ENCODE data around the gene CFL2. TPM values are rescaled to one million over a fixed set of nuclear protein-coding genes. Genes with fewer than 3 reads are reported as not detected.

CFL2 gene
- total and polyA plus RNA-seq, 2 of the 13 experiments (the other 11 are each of a cell fraction or from before 2014, with no cell fraction given): 114 to 158 TPM

DNA sequence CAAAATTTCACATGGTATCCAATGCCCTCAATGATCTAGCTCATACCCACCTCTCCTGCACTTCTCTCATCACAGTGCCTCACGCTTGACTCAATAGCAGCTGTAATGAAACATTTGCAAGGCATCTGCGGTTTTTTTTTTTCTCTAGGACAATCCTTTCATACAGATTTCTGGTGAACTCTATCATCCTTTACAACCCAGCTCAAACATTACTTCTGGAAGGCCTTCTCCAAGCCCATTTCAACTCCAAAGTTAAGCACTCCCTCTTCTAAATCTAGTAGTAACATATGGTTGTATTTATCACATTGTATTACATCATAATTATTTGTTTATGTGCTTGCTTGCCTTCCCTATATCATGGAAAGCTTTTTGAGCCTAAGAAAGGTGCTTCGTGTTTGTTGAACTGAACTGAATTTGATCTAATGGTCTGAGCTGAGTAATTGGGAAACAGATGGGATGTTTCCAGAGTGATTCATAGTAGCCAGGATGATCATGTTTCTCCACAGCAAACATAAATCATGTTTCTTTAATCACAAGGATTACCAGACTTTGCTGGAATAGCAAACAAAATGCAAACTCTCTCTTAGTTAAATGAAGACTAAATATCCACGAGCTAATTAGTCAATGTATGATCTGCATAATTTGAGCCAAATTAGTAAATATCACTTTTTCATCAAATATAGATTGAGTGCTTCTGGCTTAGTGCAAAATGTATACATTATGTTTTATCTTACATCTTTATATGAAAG lies 14.3 kb downstream of the CFL2 start:
- Histone ChIP-seq H4K20me1 (ENCODE audit: insufficient read depth, low read length) (no peaks in the 10 kb centered on the region), H3K79me2 (ENCODE audit: insufficient read depth, low read length) (no peaks in the 10 kb centered on the region), H3K27ac (ENCODE audit: extremely low read length, insufficient read depth, low read length) (peak overlapping the region; percentile 2), H3K9me3 (ENCODE audit: low read length) (no peaks in the 10 kb centered on the region), H3K9ac (ENCODE audit: insufficient read depth, low read depth, low read length) (no peak overlapping the region), H3K36me3 (replicated peaks in 1 of 2; ENCODE audit: control insufficient read depth in 1 of 2, insufficient read depth in 2 of 2, low read length in 2 of 2) (no peaks in the 10 kb centered on the region), H3K4me3 (replicated peaks in 1 of 3; ENCODE audit: insufficient read depth in 1 of 3, low read depth in 2 of 3, low read length in 3 of 3) (no peak overlapping the region), H3K4me1 (ENCODE audit: insufficient read depth, low read length) (peaks cover 15% of the 10 kb centered on the region), H3K4me2 (ENCODE audit: low read depth, low read length) (peak overlapping the region; percentile 20; the same call in 1 of the 2 replicates), H3K27me3 (ENCODE audit: control insufficient read depth in 1 of 2, insufficient read depth in 2 of 2, low read length in 2 of 2) (no peaks in the 10 kb centered on the region), H2AFZ (ENCODE audit: low read length) (peak overlapping the region; percentile 21)
- CTCF ChIA-PET (ENCODE audit: low intra/inter-chr PET ratio, low total read pairs): interaction anchor here (0.9 kb wide), 1 partner anchor 28 kb away, joined by 3 read pairs; no protein-coding TSS in a partner anchor
- FAIRE-seq (no peak), ATAC-seq (peak; percentile 85), DNase-seq (ENCODE audit: low spot score) (peak; percentile 89)
- BruUV-seq (replicated peaks): no TSS peak
- POLR2A ChIA-PET: interaction anchor here (0.9 to 2.4 kb wide), 5 partner anchors 9 to 23 kb away, joined by 3 to 21 read pairs (median 4); partner anchors contain the start of gene CFL2
- WGBS (ENCODE audit: low lambda C conversion rate): 2% methylated on average over 4 of the region's 4 CpGs
- intact Hi-C loops (cut with micrococcal nuclease; ENCODE audit: unreplicated experiment) (no loop called here), in situ Hi-C loops (cut with HindIII; ENCODE audit: extremely low pct_ligation_motif_present, low pct_unique_long_range_greater_than_20kb) (no loop called here)
- TF ChIP-seq SYNCRIP (IDR thresholded peaks at IDR 0.05; ENCODE audit: insufficient read depth, low read depth, low read length) (no peak), ZNF441 (CRISPR knock-in tag; IDR thresholded peaks at IDR 0.05; ENCODE audit: borderline replicate concordance) (no peak), ZNF777 (CRISPR knock-in tag; IDR thresholded peaks at IDR 0.05) (no peak), SRF (IDR thresholded peaks at IDR 0.05; ENCODE audit: low read depth, low read length) (no peak), SRSF4 (IDR thresholded peaks at IDR 0.05; ENCODE audit: low read depth, low read length, poor library complexity, severe bottlenecking) (no peak), ZNF572 (CRISPR knock-in tag; IDR thresholded peaks at IDR 0.05) (no peak), ZNF10 (CRISPR knock-in tag; IDR thresholded peaks at IDR 0.05; ENCODE audit: borderline replicate concordance, low read depth) (no peak), ZNF17 (CRISPR knock-in tag; IDR thresholded peaks at IDR 0.05) (no peak), ZNF234 (CRISPR knock-in tag; conservative IDR thresholded peaks at IDR 0.05) (no peak), CREM (IDR thresholded peaks at IDR 0.05) (peak; percentile 56), CREM (CRISPR knock-in tag; IDR thresholded peaks at IDR 0.05) (no peak), ZNF883 (CRISPR knock-in tag; IDR thresholded peaks at IDR 0.05; ENCODE audit: not compliant biosample characterization) (no peak), TARDBP (CRISPR knock-in tag; IDR thresholded peaks at IDR 0.05) (no peak), HDAC1 (CRISPR knock-in tag; IDR thresholded peaks at IDR 0.05) (peak; percentile 27; the same call in 1 of the 2 replicates), ZNF546 (CRISPR knock-in tag; conservative IDR thresholded peaks at IDR 0.05) (no peak), SMAD3 (CRISPR knock-in tag; IDR thresholded peaks at IDR 0.05) (peak; percentile 62)
- TF ChIP-seq, protein P1, sequence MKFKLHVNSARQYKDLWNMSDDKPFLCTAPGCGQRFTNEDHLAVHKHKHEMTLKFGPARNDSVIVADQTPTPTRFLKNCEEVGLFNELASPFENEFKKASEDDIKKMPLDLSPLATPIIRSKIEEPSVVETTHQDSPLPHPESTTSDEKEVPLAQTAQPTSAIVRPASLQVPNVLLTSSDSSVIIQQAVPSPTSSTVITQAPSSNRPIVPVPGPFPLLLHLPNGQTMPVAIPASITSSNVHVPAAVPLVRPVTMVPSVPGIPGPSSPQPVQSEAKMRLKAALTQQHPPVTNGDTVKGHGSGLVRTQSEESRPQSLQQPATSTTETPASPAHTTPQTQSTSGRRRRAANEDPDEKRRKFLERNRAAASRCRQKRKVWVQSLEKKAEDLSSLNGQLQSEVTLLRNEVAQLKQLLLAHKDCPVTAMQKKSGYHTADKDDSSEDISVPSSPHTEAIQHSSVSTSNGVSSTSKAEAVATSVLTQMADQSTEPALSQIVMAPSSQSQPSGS (CRISPR knock-in tag; IDR thresholded peaks at IDR 0.05): no peak
- TF ChIP-seq, protein P2, sequence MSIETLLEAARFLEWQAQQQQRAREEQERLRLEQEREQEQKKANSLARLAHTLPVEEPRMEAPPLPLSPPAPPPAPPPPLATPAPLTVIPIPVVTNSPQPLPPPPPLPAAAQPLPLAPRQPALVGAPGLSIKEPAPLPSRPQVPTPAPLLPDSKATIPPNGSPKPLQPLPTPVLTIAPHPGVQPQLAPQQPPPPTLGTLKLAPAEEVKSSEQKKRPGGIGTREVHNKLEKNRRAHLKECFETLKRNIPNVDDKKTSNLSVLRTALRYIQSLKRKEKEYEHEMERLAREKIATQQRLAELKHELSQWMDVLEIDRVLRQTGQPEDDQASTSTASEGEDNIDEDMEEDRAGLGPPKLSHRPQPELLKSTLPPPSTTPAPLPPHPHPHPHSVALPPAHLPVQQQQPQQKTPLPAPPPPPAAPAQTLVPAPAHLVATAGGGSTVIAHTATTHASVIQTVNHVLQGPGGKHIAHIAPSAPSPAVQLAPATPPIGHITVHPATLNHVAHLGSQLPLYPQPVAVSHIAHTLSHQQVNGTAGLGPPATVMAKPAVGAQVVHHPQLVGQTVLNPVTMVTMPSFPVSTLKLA (IDR thresholded peaks at IDR 0.05): no peak
- TF ChIP-seq, protein P3, sequence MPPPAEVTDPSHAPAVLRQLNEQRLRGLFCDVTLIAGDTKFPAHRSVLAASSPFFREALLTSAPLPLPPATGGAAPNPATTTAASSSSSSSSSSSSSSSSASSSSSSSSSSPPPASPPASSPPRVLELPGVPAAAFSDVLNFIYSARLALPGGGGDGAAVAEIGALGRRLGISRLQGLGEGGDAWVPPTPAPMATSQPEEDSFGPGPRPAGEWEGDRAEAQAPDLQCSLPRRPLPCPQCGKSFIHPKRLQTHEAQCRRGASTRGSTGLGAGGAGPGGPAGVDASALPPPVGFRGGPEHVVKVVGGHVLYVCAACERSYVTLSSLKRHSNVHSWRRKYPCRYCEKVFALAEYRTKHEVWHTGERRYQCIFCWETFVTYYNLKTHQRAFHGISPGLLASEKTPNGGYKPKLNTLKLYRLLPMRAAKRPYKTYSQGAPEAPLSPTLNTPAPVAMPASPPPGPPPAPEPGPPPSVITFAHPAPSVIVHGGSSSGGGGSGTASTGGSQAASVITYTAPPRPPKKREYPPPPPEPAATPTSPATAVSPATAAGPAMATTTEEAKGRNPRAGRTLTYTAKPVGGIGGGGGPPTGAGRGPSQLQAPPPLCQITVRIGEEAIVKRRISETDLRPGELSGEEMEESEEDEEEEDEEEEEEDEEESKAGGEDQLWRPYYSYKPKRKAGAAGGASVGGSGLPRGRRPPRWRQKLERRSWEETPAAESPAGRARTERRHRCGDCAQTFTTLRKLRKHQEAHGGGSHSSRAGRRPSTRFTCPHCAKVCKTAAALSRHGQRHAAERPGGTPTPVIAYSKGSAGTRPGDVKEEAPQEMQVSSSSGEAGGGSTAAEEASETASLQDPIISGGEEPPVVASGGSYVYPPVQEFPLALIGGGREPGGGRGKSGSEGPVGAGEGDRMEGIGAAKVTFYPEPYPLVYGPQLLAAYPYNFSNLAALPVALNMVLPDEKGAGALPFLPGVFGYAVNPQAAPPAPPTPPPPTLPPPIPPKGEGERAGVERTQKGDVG (CRISPR knock-in tag; IDR thresholded peaks at IDR 0.05; ENCODE audit: borderline replicate concordance): no peak

All from HepG2 (cell line).